ENCODE results near the gene MRPS26.
"Not testable (repeated sequence)": the region's sequence is repeated elsewhere in the genome, so short reads cannot be mapped to it uniquely, and the experiment has no call there.

MRPS26 gene

DNA sequence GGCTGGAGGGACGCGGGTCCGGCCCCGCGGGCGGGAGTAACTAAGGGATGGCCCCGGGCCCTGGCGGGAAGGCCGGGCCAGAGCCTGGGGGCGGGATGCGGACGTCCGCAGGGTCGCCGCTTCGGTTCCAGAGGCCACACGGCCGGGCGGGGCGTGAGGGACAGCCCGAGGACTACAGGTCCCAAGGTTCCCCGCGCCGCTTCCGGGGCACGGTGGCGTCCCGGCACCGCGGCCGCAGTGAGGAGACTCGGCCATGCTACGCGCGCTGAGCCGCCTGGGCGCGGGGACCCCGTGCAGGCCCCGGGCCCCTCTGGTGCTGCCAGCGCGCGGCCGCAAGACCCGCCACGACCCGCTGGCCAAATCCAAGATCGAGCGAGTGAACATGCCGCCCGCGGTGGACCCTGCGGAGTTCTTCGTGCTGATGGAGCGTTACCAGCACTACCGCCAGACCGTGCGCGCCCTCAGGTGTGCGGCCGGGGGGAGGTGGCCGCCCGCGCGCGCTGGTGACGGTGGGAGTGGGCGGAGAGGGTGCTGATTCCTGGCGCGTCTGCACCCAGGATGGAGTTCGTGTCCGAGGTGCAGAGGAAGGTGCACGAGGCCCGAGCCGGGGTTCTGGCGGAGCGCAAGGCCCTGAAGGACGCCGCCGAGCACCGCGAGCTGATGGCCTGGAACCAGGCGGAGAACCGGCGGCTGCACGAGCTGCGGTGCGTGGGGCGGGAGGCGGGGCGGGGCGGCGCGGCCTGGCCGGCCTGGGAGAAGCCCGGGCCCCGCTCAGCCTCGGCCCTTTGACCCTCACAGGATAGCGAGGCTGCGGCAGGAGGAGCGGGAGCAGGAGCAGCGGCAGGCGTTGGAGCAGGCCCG is at the start of gene MRPS26:
Gene MRPS26, plus strand, starts transcription at position 237 of the 861 bp plus-strand sequence. Its CDS starts 17 bp downstream, at position 254.
- peak; percentile 76 for DNase-seq (ENCODE audit: low read depth)

GRCh38 chr20:2998728-2999127 is 47.1 kb upstream of the MRPS26 start:
- DNase-seq (ENCODE audit: low read depth), result no peak

- DNase-seq (ENCODE audit: low read depth), result no peak
These were observed 44.9 kb upstream of the MRPS26 start for GRCh38 chr20:3000852-3001523.

DNA sequence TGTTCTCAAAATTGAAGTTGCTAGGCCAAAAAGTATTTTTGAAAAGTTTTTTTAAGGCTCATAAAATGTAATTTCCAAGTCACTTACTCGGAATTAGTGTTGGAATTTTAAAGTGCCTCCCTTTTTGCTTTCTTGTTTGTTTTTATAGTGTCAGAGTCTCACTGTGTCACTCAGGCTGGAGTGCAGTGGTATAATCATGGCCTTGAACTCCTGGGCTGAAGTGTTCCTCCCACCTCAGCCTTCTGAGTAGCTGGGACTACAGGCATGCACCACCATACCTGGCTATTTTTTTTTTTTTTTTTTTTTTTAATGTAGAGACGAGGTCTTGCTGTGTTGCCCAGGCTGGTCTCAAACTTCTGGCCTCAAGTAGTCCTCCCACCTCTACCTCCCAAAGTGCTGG is 42.4 kb upstream of the MRPS26 start:
- DNase-seq (ENCODE audit: low read depth), result no peak

GRCh38 chr20:3010985-3011723 is 34.7 kb upstream of the MRPS26 start:
- peak; percentile 7 for DNase-seq (ENCODE audit: low read depth)

DNA sequence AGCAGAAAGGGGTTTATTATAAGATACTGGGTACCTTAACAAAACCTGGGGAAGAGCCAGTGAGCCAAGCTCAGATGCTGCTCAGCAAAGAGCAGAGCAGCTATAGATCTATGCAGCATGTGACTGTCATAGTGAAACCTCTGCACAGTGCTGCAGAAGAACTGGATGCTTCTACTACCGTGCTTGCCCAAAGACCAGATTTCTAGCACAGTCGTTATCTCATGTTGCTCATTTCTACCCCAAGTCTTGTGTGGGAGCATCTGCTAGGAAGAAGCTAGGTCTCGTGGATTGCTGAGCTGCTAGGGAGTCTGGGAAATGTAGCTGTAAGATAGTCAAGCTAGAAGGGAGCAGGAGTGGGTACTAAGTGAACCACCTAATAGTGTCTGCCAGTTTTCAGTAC is 34.1 kb upstream of the MRPS26 start:
- peak; percentile 8 for DNase-seq (ENCODE audit: low read depth)

DNA sequence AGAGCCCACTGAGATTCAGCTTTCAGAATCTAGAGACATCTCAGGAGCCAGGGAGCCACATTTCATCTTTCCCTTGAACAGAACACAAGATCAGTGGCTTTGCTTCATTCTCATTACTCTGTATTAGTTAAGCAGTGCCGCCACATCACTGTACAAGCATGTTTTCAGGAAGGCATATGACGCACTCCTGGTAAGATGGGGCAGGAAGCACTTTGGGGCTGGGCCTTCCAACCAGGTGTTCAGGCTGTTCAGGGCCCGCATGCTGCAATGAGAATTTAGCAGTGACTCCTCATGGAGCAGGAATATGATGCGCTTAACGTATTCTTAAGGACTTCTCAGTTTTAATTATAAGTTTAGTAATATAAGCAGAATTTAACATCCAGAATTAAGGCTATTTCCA is 32.1 kb upstream of the MRPS26 start:
- DNase-seq (ENCODE audit: low read depth), result no peak

DNA sequence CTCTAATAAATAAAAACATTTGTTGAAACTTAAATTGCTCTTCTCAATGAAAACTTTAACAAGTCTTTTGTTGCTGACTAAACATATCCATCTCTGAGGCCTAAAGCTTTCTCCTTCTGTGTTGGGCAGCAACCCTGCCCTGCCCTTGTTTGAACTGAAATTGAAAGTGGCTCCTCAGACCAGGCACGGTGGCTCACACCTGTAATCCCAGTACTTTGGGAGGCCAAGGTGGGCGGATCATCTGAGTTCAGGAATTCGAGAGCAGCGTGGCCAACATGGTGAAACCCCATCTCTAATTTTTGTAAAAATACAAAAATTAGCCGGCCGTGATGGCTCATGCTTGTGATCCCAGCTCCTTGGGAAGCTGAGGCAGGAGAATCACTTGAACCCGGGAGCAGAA is 31.7 kb upstream of the MRPS26 start:
- no peak for DNase-seq (ENCODE audit: low read depth)

- peak; percentile 11 for DNase-seq (ENCODE audit: low read depth)
These were observed 31.2 kb upstream of the MRPS26 start for GRCh38 chr20:3014662-3015061.

- not testable (repeated sequence) for DNase-seq (ENCODE audit: low read depth)
These were observed 30.6 kb upstream of the MRPS26 start for GRCh38 chr20:3015302-3015701.

GRCh38 chr20:3021327-3021726 is 24.5 kb upstream of the MRPS26 start:
- DNase-seq (ENCODE audit: low read depth), result no peak

DNA sequence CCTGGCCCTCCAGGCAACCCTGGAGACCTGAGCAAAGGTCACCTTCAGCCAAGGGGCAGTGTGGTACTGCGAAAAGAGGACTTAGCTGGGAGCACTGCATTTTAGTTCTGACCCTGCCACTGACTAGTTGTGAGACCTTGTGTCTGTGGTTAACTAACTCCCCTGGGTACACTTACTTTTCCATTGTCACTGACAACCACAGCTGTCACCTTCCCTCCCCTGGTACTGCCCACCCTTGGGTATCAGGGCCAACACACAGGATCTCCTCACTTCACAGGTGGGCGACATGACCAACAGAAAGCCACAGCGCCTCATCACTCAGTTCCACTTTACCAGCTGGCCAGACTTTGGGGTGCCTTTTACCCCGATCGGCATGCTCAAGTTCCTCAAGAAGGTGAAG is 24.1 kb upstream of the MRPS26 start:
- DNase-seq (ENCODE audit: low read depth), result no peak

- not testable (repeated sequence) for DNase-seq (ENCODE audit: low read depth)
These were observed 23.0 kb upstream of the MRPS26 start for GRCh38 chr20:3022559-3023490.

DNA sequence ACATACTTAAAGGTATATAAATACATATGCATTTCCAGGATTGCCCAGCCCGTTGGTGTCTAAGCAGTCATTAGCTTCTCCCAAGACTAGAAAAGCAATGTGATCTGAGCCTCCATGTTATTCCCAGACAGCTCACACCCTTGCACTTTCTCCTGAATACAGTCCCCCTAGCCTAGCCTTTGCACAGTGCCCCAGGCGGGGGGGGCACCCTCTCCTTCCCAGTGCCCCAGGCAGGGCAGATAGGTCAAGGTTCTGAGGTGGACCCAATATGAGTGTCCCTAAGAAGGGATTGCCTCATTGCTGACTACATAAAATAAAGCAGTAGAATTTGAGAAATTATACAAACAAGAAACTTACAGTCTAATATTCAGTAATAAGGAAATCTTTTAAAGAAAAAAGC is 17.9 kb upstream of the MRPS26 start:
- no peak for DNase-seq (ENCODE audit: low read depth)

DNA sequence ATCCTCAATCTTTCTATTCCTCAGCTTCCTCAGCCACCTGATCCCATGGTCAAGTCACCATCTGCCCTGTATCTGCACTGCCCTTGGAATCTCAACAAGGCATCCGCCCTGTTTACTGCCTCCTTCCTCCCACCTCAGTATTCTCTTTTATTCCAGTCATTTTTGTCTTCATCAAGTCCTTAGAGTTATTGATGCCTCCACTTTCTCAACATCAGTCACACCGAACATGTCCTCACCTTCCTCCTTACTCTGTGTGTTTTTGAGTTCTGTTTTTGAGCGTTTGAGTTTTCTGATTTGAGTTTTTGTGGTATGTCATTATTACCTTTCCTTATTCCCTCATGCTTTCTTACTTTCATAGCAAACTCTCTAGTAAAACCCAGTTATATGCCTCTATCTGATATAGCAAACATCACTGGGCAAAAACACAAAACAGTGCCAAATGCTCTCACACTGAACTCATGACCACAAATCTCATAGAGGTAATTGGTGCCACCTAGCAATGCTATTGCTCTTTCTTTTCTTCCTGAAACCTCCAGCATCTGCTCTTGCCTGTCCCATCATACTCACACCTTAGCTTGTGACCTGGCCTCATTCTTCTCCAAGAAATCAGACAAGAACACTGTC is 14.2 kb upstream of the MRPS26 start:
- DNase-seq (ENCODE audit: low read depth), result no peak

- DNase-seq (ENCODE audit: low read depth), result no peak
These were observed 13.2 kb upstream of the MRPS26 start for GRCh38 chr20:3032624-3033023.

- DNase-seq (ENCODE audit: low read depth), result no peak
These were observed 8.2 kb upstream of the MRPS26 start for GRCh38 chr20:3037654-3038053.

GRCh38 chr20:3038454-3038853 is 7.4 kb upstream of the MRPS26 start:
- no peak for DNase-seq (ENCODE audit: low read depth)

DNA sequence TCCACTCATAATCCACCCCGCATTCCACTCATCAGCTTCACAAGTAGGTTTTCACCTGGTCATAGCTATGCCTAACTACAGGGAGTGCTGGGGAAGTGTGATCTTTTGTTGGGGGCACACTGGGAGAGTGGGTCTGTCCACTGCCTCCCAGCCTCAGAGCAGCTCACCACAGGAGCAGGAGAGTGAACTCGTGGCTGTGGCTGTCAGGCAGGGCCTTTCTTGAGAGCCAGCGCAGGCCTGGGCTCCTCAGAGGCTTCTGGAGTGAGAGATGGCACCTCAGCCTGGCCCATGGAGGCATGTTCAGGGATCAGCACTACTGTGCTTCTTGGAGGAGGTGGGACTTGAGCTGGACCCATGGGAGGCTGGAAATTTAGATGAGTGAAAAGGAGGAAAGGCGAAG is 6.4 kb upstream of the MRPS26 start:
- no peak for DNase-seq (ENCODE audit: low read depth)

GRCh38 chr20:3040086-3040485 is 5.8 kb upstream of the MRPS26 start:
- DNase-seq (ENCODE audit: low read depth), result no peak

DNA sequence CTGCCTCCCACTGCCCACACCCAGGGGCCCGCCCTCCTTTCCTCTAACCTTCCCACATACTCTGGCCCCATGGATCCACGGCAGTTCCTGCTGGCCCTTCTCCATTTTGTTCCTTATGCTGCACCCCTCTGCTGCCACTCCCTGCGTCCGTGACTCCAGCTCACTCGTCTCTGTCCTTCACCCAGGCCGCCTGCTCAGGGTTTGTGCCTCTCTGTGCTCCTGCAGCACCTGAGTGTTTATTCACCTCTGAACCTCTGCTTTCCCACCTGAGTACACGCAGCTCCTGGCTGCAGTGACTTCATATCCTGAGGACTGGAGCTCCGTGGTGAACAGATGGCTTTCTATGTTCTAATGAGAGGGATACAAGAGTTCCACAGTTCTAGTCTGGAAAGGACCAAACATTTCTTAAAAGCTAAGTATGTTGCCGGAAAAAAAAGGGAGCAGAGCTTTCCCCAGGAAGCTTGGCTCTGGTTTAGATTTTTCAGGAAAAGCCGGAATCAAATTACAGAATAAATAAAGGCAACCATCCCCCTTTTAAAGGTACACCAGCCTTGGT is 3.9 kb upstream of the MRPS26 start:
- DNase-seq (ENCODE audit: low read depth), result no peak
